Muscle of leg (tissue), 11 donors: Measurements from ENCODE around the gene NFAT5. TPM values are rescaled to one million over a fixed set of nuclear protein-coding genes. Genes with fewer than 3 reads are reported as not detected.
A peak's percentile ranks its signal among the peaks of the same experiment; 100 is the strongest.
"Not testable (repeated sequence)": the region's sequence is repeated elsewhere in the genome, so short reads cannot be mapped to it uniquely, and the experiment has no call there.

Experiments used
- DNase-seq: peaks from one replicate; pipeline ENCODE4 v3.0.0; 2013
- H3K27ac ChIP-seq: one replicate; pipeline ENCODE4 v1.5.1; 2013; ENCODE audit warnings: mild to moderate bottlenecking, low read length, control low read depth
- H3K27me3 ChIP-seq: one replicate; pipeline ENCODE4 v1.6.1; 2013; ENCODE audit warnings: low read length; ENCODE audit not compliant: control insufficient read depth, insufficient read depth
- H3K36me3 ChIP-seq: one replicate; pipeline ENCODE4 v1.6.1; 2013; ENCODE audit warnings: low read length; ENCODE audit not compliant: control insufficient read depth, insufficient read depth
- H3K4me1 ChIP-seq: one replicate; pipeline ENCODE4 v1.6.1; 2013; ENCODE audit warnings: low read length; ENCODE audit not compliant: control insufficient read depth, insufficient read depth
- H3K4me3 ChIP-seq: one replicate; pipeline ENCODE4 v1.5.1; 2013; ENCODE audit warnings: low read length, control low read depth
- H3K9me3 ChIP-seq: replicated peaks from 2 replicates; pipeline ENCODE4 v1.6.1; 2013; ENCODE audit warnings: low read depth, low read length; ENCODE audit not compliant: control insufficient read depth
- WGBS: methylation state at CpG from one replicate; pipeline ENCODE4 v1.1.5; 2013; ENCODE audit warnings: missing lambda C conversion rate; ENCODE audit not compliant: insufficient coverage; 5-methylcytosine and 5-hydroxymethylcytosine counted together
- polyA plus RNA-seq, 8 donors: library from polyadenylated mRNA; unstranded; fragments of 120-200 nt; gene quantifications; one replicate each; pipeline versions ENCODE4 v1.2.1 to v1.2.3, GENCODE V29; 2013; ENCODE audit warnings: inconsistent platforms in 1 of 8, low replicate concordance in 1 of 8; ENCODE audit not compliant: insufficient read length in 8 of 8, insufficient read depth in 1 of 8
- total RNA-seq: library from RNA; stranded (reverse); fragments of 120-200 nt; gene quantifications from one replicate; pipeline ENCODE4 v1.2.4, GENCODE V29; 2013

NFAT5 gene
- total and polyA plus RNA-seq, 9 donors, result 8.2 to 21.1 (median 12.8) TPM

DNA sequence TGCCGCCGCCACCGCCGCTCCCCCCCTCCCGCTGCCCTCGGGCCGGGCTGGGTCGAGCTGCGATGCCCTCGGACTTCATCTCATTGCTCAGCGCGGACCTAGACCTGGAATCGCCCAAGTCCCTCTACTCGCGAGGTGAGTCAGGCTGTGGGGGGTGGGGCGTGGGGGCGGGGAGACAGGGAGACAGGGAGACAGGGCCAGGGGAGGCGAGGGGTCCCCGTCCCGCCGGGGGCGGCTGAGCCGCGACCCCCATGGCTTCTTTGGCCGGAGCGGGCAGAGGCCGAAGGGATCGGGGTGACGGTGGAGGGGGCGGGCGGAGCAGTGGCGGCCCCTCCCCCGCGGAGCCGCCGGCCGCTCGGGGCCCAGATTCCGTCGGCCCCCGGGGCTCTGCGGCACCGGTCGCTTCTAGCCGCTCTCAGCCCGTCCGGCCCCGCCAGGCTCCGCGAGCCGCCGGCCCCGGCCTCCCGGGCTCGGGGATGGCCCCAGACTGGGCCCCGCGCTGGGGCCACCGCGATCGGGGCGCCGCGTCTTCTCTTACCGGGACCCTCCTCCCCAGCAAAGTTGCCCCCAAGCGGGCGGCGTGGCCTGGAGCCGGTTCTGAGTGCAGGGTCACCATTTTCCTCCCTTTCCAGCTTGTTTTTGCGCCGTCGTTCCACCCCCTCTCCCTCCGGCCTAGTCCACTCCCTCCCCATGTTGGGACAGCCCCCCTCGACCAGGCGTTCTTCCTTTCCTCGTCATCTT is 644 bp downstream of the NFAT5 start:
- peaks cover 15% of the 10 kb centered on the region for H3K4me1 ChIP-seq
- under 1% methylated on average over 62 of the region's 75 CpGs for WGBS
- peak overlapping the region; percentile 86 for H3K4me3 ChIP-seq
- peak overlapping the region; percentile 97 for H3K27ac ChIP-seq
- no peaks in the 10 kb centered on the region for H3K36me3 ChIP-seq
- DNase-seq, result peak; percentile 89
- no peaks in the 10 kb centered on the region for H3K27me3 ChIP-seq
- no peaks in the 10 kb centered on the region for H3K9me3 ChIP-seq

DNA sequence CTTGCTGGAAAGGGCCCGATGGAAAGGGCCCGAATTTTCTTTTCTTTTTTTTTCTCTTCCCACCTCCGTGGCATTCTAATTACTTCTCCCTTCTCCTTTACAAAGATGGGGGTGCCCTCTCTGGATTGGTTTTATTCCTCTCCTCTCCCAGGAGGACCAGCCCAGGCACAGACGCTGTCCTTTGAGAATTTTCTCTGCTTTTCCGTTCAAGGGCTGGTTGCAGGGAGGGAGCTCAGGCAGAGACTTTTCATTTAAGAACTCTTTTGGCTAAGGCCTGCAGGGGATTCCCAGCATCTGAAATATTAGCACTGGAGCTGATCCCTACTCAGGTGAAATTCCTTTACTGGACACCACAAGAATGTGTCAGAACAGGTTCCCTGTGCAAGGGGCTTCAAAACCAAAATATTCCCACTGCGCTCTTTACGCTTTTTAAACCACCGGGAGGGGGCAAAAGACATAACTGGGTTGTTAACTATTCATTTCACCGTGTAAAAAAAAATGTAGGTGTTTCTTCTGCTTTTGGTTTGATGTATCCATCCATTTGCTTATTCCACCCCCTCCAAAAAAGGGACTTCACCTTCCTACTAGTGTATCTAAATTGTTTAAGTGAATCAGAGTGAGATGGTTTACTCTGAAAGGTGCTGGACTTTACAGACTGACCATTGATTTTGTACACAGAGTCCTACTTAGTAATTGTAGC is 1.4 kb downstream of the NFAT5 start:
- no peaks in the 10 kb centered on the region for H3K27me3 ChIP-seq
- peaks cover 15% of the 10 kb centered on the region for H3K4me1 ChIP-seq
- 0% methylated on average over 2 of the region's 9 CpGs for WGBS
- no peaks in the 10 kb centered on the region for H3K9me3 ChIP-seq
- peak overlapping the region; percentile 97 for H3K27ac ChIP-seq
- H3K36me3 ChIP-seq, result no peaks in the 10 kb centered on the region
- H3K4me3 ChIP-seq, result peak overlapping the region; percentile 86
- no peak for DNase-seq

GRCh38 chr16:69568676-69569075 is 2.9 kb downstream of the NFAT5 start:
- DNase-seq, result no peak
- no peaks in the 10 kb centered on the region for H3K27me3 ChIP-seq
- no peaks in the 10 kb centered on the region for H3K9me3 ChIP-seq
- H3K4me1 ChIP-seq, result peaks cover 15% of the 10 kb centered on the region
- H3K36me3 ChIP-seq, result no peaks in the 10 kb centered on the region
- no peak overlapping the region for H3K27ac ChIP-seq
- no CpG with 5 or more reads among the region's 2 CpGs for WGBS
- H3K4me3 ChIP-seq, result no peak overlapping the region

DNA sequence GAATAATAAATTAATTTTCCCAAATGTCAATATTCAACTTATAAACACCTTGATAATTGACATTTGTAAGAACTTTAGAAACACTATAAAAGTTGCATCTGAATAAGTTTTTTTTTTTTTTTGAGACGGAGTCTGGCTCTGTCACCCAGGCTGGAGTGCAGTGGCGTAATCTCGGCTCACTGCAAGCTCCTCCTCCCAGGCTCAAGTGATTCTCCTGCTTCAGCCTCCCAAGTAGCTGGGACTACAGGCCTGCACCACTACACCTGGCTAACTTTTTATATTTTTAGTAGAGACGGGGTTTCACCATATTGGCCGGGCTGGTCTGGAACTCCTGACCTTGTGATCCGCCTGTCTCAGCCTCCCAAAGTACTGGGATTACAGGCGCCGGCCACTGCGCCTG is 13.0 kb downstream of the NFAT5 start:
- not testable (repeated sequence) for H3K9me3 ChIP-seq, H3K27me3 ChIP-seq, DNase-seq, H3K4me1 ChIP-seq, H3K4me3 ChIP-seq, H3K36me3 ChIP-seq, H3K27ac ChIP-seq
- WGBS, result 80% methylated on average over 3 of the region's 9 CpGs

GRCh38 chr16:69579783-69580481 is 14.2 kb downstream of the NFAT5 start:
- H3K9me3 ChIP-seq, result no peaks in the 10 kb centered on the region
- no peaks in the 10 kb centered on the region for H3K4me1 ChIP-seq
- H3K4me3 ChIP-seq, result no peak overlapping the region
- no CpG with 5 or more reads among the region's 2 CpGs for WGBS
- H3K27ac ChIP-seq, result no peak overlapping the region
- H3K36me3 ChIP-seq, result no peaks in the 10 kb centered on the region
- no peak for DNase-seq
- no peaks in the 10 kb centered on the region for H3K27me3 ChIP-seq

- Histone ChIP-seq H3K27me3 (no peaks in the 10 kb centered on the region), H3K4me3 (no peak overlapping the region), H3K27ac (no peak overlapping the region), H3K36me3 (no peaks in the 10 kb centered on the region), H3K9me3 (no peaks in the 10 kb centered on the region), H3K4me1 (no peaks in the 10 kb centered on the region)
- DNase-seq, result peak; percentile 10
Measured at GRCh38 chr16:69581297-69581696, 15.5 kb downstream of the NFAT5 start.

DNA sequence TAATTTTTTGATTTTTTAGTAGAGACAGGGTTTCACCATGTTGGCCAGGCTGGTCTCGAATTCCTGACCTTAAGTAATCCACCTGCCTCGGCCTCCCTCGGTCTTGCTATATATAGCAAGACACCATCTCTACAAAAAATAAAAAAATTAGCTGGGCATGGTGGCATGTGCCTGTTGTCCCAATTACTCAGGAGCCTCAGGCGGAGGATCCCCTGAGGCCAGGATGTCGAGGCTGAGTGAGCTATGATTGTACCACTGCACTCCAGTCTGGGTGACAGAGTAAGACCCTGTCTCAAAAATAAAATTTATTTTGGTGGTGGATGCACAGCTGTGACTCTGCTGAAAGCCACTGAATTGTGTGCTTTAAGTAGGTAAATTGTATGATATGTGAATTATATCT is 18.7 kb downstream of the NFAT5 start:
- H3K27ac ChIP-seq, H3K4me3 ChIP-seq, H3K4me1 ChIP-seq, H3K27me3 ChIP-seq, DNase-seq, H3K9me3 ChIP-seq, H3K36me3 ChIP-seq: not testable (repeated sequence)
- WGBS, result 100% methylated on average over 2 of the region's 5 CpGs

- WGBS, result no CpG with 5 or more reads among the region's 7 CpGs
- DNase-seq, result no peak
- Histone ChIP-seq H3K36me3 (peaks cover 3% of the 10 kb centered on the region), H3K4me1 (no peaks in the 10 kb centered on the region), H3K9me3 (no peaks in the 10 kb centered on the region), H3K27ac (no peak overlapping the region), H3K4me3 (no peak overlapping the region), H3K27me3 (no peaks in the 10 kb centered on the region)
Measured at GRCh38 chr16:69589434-69590269, 23.9 kb downstream of the NFAT5 start.

GRCh38 chr16:69590590-69590989 is 24.8 kb downstream of the NFAT5 start:
- no peak for DNase-seq
- H3K9me3 ChIP-seq, result no peaks in the 10 kb centered on the region
- WGBS, result no CpG with 5 or more reads among the region's 3 CpGs

More at GRCh38 chr16:69590590-69590989, 24.8 kb downstream of the NFAT5 start:
- Histone ChIP-seq H3K4me3 (no peak overlapping the region), H3K27ac (no peak overlapping the region), H3K4me1 (no peaks in the 10 kb centered on the region), H3K27me3 (no peaks in the 10 kb centered on the region), H3K36me3 (peaks cover 3% of the 10 kb centered on the region)
